ENCODE results near the gene FAM20A. TPM values are rescaled to one million over a fixed set of nuclear protein-coding genes. Genes with fewer than 3 reads are reported as not detected.

FAM20A gene
- total RNA-seq, 2 donors from 2014 or later = 24.8 to 25.3 TPM

- Histone ChIP-seq H3K9me3 (peaks cover 7% of the 10 kb centered on the region), H3K27ac (no peak overlapping the region), H3K36me3 (no peaks in the 10 kb centered on the region), H3K4me1 (ENCODE audit: control insufficient read depth in 1 of 2, low read depth in 2 of 2) (no peaks in the 10 kb centered on the region), H3K27me3 (replicated peaks; ENCODE audit: insufficient read depth) (no peaks in the 10 kb centered on the region), H3K4me3 (no peak overlapping the region)
- no peak for TF ChIP-seq CTCF (IDR thresholded peaks at IDR 0.05)
- DNase-seq (ENCODE audit: low spot score) (no peak), ATAC-seq (ENCODE audit: insufficient number of reproducible peaks, low FRiP score, low read depth) (no peak)
Observed at GRCh38 chr17:68610554-68610953, 9.4 kb upstream of the FAM20A start.

GRCh38 chr17:68608515-68609130 lies 7.5 kb upstream of the FAM20A start:
- no peak for TF ChIP-seq CTCF (IDR thresholded peaks at IDR 0.05)
- H3K4me3 ChIP-seq = no peak overlapping the region
- H3K27me3 ChIP-seq (replicated peaks; ENCODE audit: insufficient read depth) = no peaks in the 10 kb centered on the region
- H3K9me3 ChIP-seq = peaks cover 7% of the 10 kb centered on the region
- no peaks in the 10 kb centered on the region for H3K4me1 ChIP-seq (ENCODE audit: control insufficient read depth in 1 of 2, low read depth in 2 of 2)
- H3K36me3 ChIP-seq = no peaks in the 10 kb centered on the region
- no peak for DNase-seq (ENCODE audit: low spot score)
- no peak for ATAC-seq (ENCODE audit: insufficient number of reproducible peaks, low FRiP score, low read depth)
- H3K27ac ChIP-seq = no peak overlapping the region

GRCh38 chr17:68606451-68607307 lies 5.5 kb upstream of the FAM20A start:
- H3K27ac ChIP-seq = no peak overlapping the region
- H3K36me3 ChIP-seq = no peaks in the 10 kb centered on the region
- no peak overlapping the region for H3K4me3 ChIP-seq
- ATAC-seq (ENCODE audit: insufficient number of reproducible peaks, low FRiP score, low read depth) (no peak), DNase-seq (ENCODE audit: low spot score) (no peak)
- TF ChIP-seq CTCF (IDR thresholded peaks at IDR 0.05) = no peak
- peaks cover 7% of the 10 kb centered on the region for H3K9me3 ChIP-seq
- H3K4me1 ChIP-seq (ENCODE audit: control insufficient read depth in 1 of 2, low read depth in 2 of 2) = no peaks in the 10 kb centered on the region
- no peaks in the 10 kb centered on the region for H3K27me3 ChIP-seq (replicated peaks; ENCODE audit: insufficient read depth)

- Histone ChIP-seq H3K9me3 (peaks cover 7% of the 10 kb centered on the region), H3K36me3 (no peaks in the 10 kb centered on the region), H3K4me3 (no peak overlapping the region), H3K27ac (no peak overlapping the region), H3K4me1 (ENCODE audit: control insufficient read depth in 1 of 2, low read depth in 2 of 2) (no peaks in the 10 kb centered on the region), H3K27me3 (replicated peaks; ENCODE audit: insufficient read depth) (no peaks in the 10 kb centered on the region)
- no peak for DNase-seq (ENCODE audit: low spot score)
- ATAC-seq (ENCODE audit: insufficient number of reproducible peaks, low FRiP score, low read depth) = no peak
- no peak for TF ChIP-seq CTCF (IDR thresholded peaks at IDR 0.05)
Observed at GRCh38 chr17:68605914-68606313, 4.7 kb upstream of the FAM20A start.

- Histone ChIP-seq H3K4me1 (ENCODE audit: control insufficient read depth in 1 of 2, low read depth in 2 of 2) (peaks cover 4 to 12% of the 10 kb centered on the region in 2 donors), H3K27ac (no peak overlapping the region), H3K36me3 (no peaks in the 10 kb centered on the region), H3K27me3 (replicated peaks; ENCODE audit: insufficient read depth) (no peaks in the 10 kb centered on the region), H3K9me3 (peaks cover 3% of the 10 kb centered on the region), H3K4me3 (no peak overlapping the region)
- DNase-seq (ENCODE audit: low spot score) (no peak), ATAC-seq (ENCODE audit: insufficient number of reproducible peaks, low FRiP score, low read depth) (no peak)
- TF ChIP-seq CTCF (IDR thresholded peaks at IDR 0.05) = no peak
Observed at GRCh38 chr17:68603656-68604055, 2.5 kb upstream of the FAM20A start.

Data from thoracic aorta (tissue), 2 donors.